RWPE2 (cell line): ENCODE results near the gene SBNO2.
A peak's percentile ranks its signal among the peaks of the same experiment; 100 is the strongest.

ENCODE experiments used
- ATAC-seq: fragments of 200-7000 bp; cut with Tn5 transposase; 3 replicates; pipeline ENCODE4 v1.9.1; 2021; ENCODE audit warnings: low read depth
- DNase-seq: peaks from one replicate; pipeline ENCODE4 v3.0.0-alpha.2; 2020; ENCODE audit warnings: low spot score
- H3K27ac ChIP-seq: fragments of 450-650 bp; 2 replicates; pipeline ENCODE4 v1.5.1; 2017; ENCODE audit warnings: mild to moderate bottlenecking; ENCODE audit not compliant: poor library complexity, severe bottlenecking
- H3K27me3 ChIP-seq: fragments of 250-450 bp; sonication (Bioruptor Pico); 2 replicates; pipeline ENCODE4 v1.5.1; 2021; ENCODE audit warnings: mild to moderate bottlenecking, moderate library complexity; ENCODE audit not compliant: insufficient read depth, poor library complexity, severe bottlenecking
- H3K36me3 ChIP-seq: fragments of 250-450 bp; sonication (Bioruptor Pico); 2 replicates; pipeline ENCODE4 v1.5.1; 2020; ENCODE audit warnings: low read depth, mild to moderate bottlenecking, moderate library complexity
- H3K4me1 ChIP-seq: fragments of 250-450 bp; sonication (Bioruptor Pico); 2 replicates; pipeline ENCODE4 v1.5.1; 2021; ENCODE audit warnings: mild to moderate bottlenecking, moderate library complexity; ENCODE audit not compliant: insufficient read depth, poor library complexity, severe bottlenecking
- H3K4me3 ChIP-seq: fragments of 250-450 bp; sonication (Bioruptor Pico); 2 replicates; pipeline ENCODE4 v1.5.1; 2021; ENCODE audit warnings: mild to moderate bottlenecking, moderate library complexity; ENCODE audit not compliant: severe bottlenecking
- H3K9me3 ChIP-seq: fragments of 250-450 bp; sonication (Bioruptor Pico); 2 replicates; pipeline ENCODE4 v1.5.1; 2021; ENCODE audit warnings: mild to moderate bottlenecking, moderate library complexity; ENCODE audit not compliant: severe bottlenecking
- TF ChIP-seq, protein P1 (sequence below): fragments of 450-650 bp; IDR thresholded peaks from one replicate; pipeline ENCODE4 v1.5.1; 2017; ENCODE audit warnings: mild to moderate bottlenecking, moderate library complexity; ENCODE audit not compliant: poor library complexity, severe bottlenecking

SBNO2 gene

DNA sequence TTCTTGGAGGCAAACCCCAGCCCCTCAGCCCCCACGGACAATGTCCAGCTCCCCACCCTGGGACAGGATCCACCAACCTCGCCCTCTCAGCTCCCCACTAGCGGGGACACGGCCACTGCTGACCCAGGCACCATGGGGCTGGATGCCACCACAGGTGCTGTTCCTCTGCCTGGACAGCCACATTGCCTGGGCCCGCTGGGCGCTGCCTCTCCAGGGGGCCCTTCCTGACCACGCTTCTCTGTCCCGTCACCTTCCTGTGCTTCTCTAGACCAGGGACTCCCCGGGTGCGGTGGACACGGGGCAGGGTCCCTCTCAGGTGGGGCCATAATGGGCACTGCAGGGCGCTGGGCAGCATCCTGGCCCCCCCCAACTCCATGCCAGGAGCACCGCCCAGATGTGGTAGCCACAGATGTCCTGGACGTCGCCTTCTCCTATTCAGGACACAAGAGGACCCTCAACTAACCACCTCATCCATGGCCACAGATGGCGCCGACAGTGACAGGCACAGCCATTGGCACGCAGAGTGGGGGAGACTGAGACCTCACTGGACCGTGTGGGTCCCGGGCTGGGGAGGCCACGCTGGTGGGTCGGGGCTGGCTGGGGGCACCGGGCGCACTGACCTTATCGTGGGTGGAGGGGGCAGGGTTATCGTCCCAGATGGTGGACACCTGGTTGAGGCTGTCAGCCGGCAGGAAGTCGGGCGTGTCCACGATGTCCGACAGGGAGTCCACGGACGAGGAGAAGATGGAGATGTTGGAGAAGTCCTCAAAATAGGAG is 46.9 kb downstream of the SBNO2 start:
- H3K9me3 ChIP-seq = no peaks in the 10 kb centered on the region
- no peak overlapping the region for H3K4me3 ChIP-seq
- ATAC-seq = no peak
- peaks cover 71% of the 10 kb centered on the region for H3K36me3 ChIP-seq
- no peaks in the 10 kb centered on the region for H3K4me1 ChIP-seq
- DNase-seq = no peak
- H3K27ac ChIP-seq = peak overlapping the region; percentile 36
- H3K27me3 ChIP-seq = no peaks in the 10 kb centered on the region
- TF ChIP-seq, protein P1, sequence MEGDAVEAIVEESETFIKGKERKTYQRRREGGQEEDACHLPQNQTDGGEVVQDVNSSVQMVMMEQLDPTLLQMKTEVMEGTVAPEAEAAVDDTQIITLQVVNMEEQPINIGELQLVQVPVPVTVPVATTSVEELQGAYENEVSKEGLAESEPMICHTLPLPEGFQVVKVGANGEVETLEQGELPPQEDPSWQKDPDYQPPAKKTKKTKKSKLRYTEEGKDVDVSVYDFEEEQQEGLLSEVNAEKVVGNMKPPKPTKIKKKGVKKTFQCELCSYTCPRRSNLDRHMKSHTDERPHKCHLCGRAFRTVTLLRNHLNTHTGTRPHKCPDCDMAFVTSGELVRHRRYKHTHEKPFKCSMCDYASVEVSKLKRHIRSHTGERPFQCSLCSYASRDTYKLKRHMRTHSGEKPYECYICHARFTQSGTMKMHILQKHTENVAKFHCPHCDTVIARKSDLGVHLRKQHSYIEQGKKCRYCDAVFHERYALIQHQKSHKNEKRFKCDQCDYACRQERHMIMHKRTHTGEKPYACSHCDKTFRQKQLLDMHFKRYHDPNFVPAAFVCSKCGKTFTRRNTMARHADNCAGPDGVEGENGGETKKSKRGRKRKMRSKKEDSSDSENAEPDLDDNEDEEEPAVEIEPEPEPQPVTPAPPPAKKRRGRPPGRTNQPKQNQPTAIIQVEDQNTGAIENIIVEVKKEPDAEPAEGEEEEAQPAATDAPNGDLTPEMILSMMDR = no peak

DNA sequence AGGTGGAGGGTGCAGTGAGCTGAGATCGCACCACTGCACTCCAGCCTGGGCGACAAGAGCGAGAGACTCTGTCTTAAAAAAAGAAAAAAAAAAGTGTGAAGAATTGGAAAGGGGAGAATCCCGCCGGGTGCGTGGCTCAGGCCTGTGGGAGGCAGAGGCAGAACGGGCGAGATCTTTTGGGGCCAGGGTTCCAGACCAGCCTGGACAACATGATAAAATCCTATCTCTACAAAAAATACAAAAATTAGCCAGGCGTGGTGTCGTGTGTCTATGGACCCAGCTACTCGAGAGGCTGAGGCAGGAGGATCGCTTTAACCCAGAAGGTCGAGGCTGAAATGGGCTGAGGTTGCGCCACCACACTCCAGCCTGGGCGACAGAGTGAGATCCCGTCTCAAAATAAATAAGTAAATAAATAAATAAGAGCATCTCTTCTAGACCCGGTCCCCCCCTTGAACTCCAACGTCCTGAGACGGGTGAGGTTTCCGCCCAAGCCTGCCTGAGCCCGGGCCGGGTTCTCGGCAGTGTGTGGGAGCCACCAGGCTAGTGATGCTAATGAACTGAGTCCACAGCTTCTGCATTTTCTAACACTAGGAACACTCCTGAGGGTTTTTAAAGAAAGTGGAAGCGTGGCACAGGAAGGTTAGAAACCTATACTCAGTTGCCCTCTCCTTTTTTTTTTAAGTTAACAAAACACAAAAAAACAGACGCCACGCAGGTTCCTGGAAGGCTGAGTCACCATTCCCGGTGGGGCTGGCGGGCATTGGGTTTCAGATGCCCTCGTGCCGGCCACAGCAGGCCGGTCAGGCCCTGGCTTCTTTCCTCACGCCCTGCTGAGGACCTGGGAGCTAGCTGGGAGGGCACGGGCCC is 48.2 kb downstream of the SBNO2 start:
- no peak for DNase-seq

GRCh38 chr19:1123885-1124677 is 50.0 kb downstream of the SBNO2 start:
- Histone ChIP-seq H3K4me3 (no peak overlapping the region), H3K27me3 (no peaks in the 10 kb centered on the region), H3K36me3 (peaks cover 90% of the 10 kb centered on the region), H3K9me3 (no peaks in the 10 kb centered on the region), H3K27ac (no peak overlapping the region), H3K4me1 (no peaks in the 10 kb centered on the region)
- TF ChIP-seq, protein P1 = no peak
- DNase-seq (no peak), ATAC-seq (no peak)

More for the DNA sequence above, 48.2 kb downstream of the SBNO2 start:
- Histone ChIP-seq H3K9me3 (no peaks in the 10 kb centered on the region), H3K4me3 (no peak overlapping the region), H3K27me3 (no peaks in the 10 kb centered on the region), H3K4me1 (no peaks in the 10 kb centered on the region), H3K36me3 (peaks cover 85% of the 10 kb centered on the region), H3K27ac (peak overlapping the region; percentile 36)
- TF ChIP-seq, protein P1 = no peak
- no peak for ATAC-seq

GRCh38 chr19:1123381-1123780 is 50.7 kb downstream of the SBNO2 start:
- Histone ChIP-seq H3K27me3 (no peaks in the 10 kb centered on the region), H3K9me3 (no peaks in the 10 kb centered on the region), H3K4me1 (no peaks in the 10 kb centered on the region), H3K36me3 (peaks cover 93% of the 10 kb centered on the region), H3K4me3 (no peak overlapping the region), H3K27ac (no peak overlapping the region)
- ATAC-seq (no peak), DNase-seq (no peak)
- TF ChIP-seq, protein P1 = no peak
